B cell (primary cell): ENCODE data around the gene CDH5. TPM values are rescaled to one million over a fixed set of nuclear protein-coding genes. Genes with fewer than 3 reads are reported as not detected.

ENCODE experiments used
- ATAC-seq: fragments of 200-7000 bp; cut with Tn5 transposase; one replicate; pipeline ENCODE4 v1.10.0; 2021; ENCODE audit warnings: low read depth, mild to moderate bottlenecking, moderate number of reproducible peaks, moderate library complexity
- CTCF ChIA-PET: fragments of 350-600 bp; sonication (Branson Sonifier 250); formaldehyde crosslinking; loops from one replicate; lab custom pipeline; 2021; ENCODE audit warnings: antibody characterized with exemption, inconsistent platforms; lab: Charles Lee
- POLR2A ChIA-PET: fragments of 350-600 bp; sonication (Branson Sonifier 250); formaldehyde crosslinking; loops from one replicate; lab custom pipeline; 2021; ENCODE audit warnings: antibody characterized with exemption; lab: Charles Lee
- DNase-seq: peaks from one replicate; pipeline ENCODE4 v3.0.0; 2013
- H2AFZ ChIP-seq: 2 replicates; pipeline ENCODE4 v1.6.1; 2012; ENCODE audit warnings: mild to moderate bottlenecking, low read depth, low read length; ENCODE audit not compliant: insufficient read depth, poor library complexity, severe bottlenecking
- H3K27ac ChIP-seq, 2 donors: 1 replicate in 1 of 2; 2 replicates in 1 of 2; pipeline ENCODE4 v1.5.1; 2012 to 2013; ENCODE audit warnings: low read length in 2 of 2, mild to moderate bottlenecking in 2 of 2, moderate library complexity in 1 of 2
- H3K27me3 ChIP-seq, 4 experiments: fragments of 200-600 bp in 1 of 4; sonication (generic) in 1 of 4; replicated peaks in 1 of 4; 1 replicate in 2 of 4; 2 replicates in 2 of 4; pipeline versions ENCODE4 v1.6.1 to v1.7.0; 2013 to 2016; ENCODE audit warnings: low read length in 3 of 4, mild to moderate bottlenecking in 2 of 4, mixed read lengths in 1 of 4, moderate library complexity in 1 of 4; ENCODE audit not compliant: insufficient read depth in 4 of 4, control insufficient read depth in 3 of 4; ENCODE audit errors: control extremely low read depth in 1 of 4
- H3K36me3 ChIP-seq, 2 experiments: replicated peaks in 1 of 2; 1 replicate in 1 of 2; 2 replicates in 1 of 2; pipeline versions ENCODE4 v1.6.1 to v1.7.1; 2013; ENCODE audit warnings: low read length in 1 of 2; ENCODE audit not compliant: insufficient read depth in 2 of 2, control insufficient read depth in 1 of 2; ENCODE audit errors: control extremely low read depth in 1 of 2, extremely low read depth in 1 of 2
- H3K4me1 ChIP-seq, 2 donors: fragments of 200-600 bp in 1 of 2; sonication (generic) in 1 of 2; 1 replicate in 1 of 2; 2 replicates in 1 of 2; pipeline versions ENCODE4 v1.5.1 to v1.6.1; 2013 to 2017; ENCODE audit warnings: low read length in 2 of 2; ENCODE audit not compliant: control insufficient read depth in 2 of 2, insufficient read depth in 2 of 2
- H3K4me2 ChIP-seq: replicated peaks from 2 replicates; pipeline ENCODE3; 2012; ENCODE audit warnings: mild to moderate bottlenecking, low read depth, low read length; ENCODE audit not compliant: poor library complexity, severe bottlenecking
- H3K4me3 ChIP-seq, 5 experiments: fragments of 200-600 bp in 1 of 5; sonication (generic) in 1 of 5; 1 replicate in 3 of 5; 2 replicates in 2 of 5; pipeline versions ENCODE4 v1.5.1 to v1.7.0; 2011 to 2016; ENCODE audit warnings: low read length in 4 of 5, mild to moderate bottlenecking in 4 of 5, low read depth in 2 of 5, control low read depth in 1 of 5, moderate library complexity in 1 of 5; ENCODE audit not compliant: insufficient read depth in 1 of 5; ENCODE audit errors: control extremely low read depth in 1 of 5, extremely low read depth in 1 of 5
- H3K79me2 ChIP-seq: fragments of 200-600 bp; sonication (generic); one replicate; pipeline ENCODE4 v1.6.0; 2016; ENCODE audit warnings: low read length; ENCODE audit not compliant: control insufficient read depth, insufficient read depth
- H3K9ac ChIP-seq: fragments of 200-600 bp; sonication (generic); 2 replicates; pipeline ENCODE4 v1.6.1; 2017; ENCODE audit warnings: mild to moderate bottlenecking, low read length, moderate library complexity
- H3K9me3 ChIP-seq, 3 donors: one replicate each; pipeline versions ENCODE4 v1.6.1 to v1.7.1; 2013; ENCODE audit warnings: low read length in 2 of 3; ENCODE audit not compliant: control insufficient read depth in 2 of 3, insufficient read depth in 1 of 3; ENCODE audit errors: control extremely low read depth in 1 of 3
- H4K20me1 ChIP-seq: 2 replicates; pipeline ENCODE4 v1.6.0; 2012; ENCODE audit warnings: mild to moderate bottlenecking, low read length; ENCODE audit not compliant: insufficient read depth, control insufficient read depth, poor library complexity, severe bottlenecking
- H3K27ac Mint-ChIP-seq: one replicate; pipeline ENCODE4 v1.8.0; 2021; ENCODE audit warnings: mixed read lengths
- H3K27me3 Mint-ChIP-seq: one replicate; pipeline ENCODE4 v1.8.0; 2021; ENCODE audit warnings: mixed read lengths
- H3K4me1 Mint-ChIP-seq: one replicate; pipeline ENCODE4 v1.8.0; 2021; ENCODE audit warnings: mixed read lengths
- H3K4me3 Mint-ChIP-seq: one replicate; pipeline ENCODE4 v1.8.0; 2021; ENCODE audit warnings: mixed read lengths
- H3K9me3 Mint-ChIP-seq: one replicate; pipeline ENCODE4 v1.8.0; 2022; ENCODE audit warnings: mixed read lengths; ENCODE audit not compliant: insufficient read depth
- EZH2 ChIP-seq: IDR thresholded peaks from 2 replicates; pipeline ENCODE4 v1.6.1; 2012; ENCODE audit warnings: borderline replicate concordance, low read depth, mild to moderate bottlenecking, moderate library complexity, low read length; ENCODE audit not compliant: insufficient read depth, poor library complexity, severe bottlenecking
- WGBS: methylation state at CpG from one replicate; pipeline ENCODE4 v1.1.5; 2013; ENCODE audit warnings: missing lambda C conversion rate; ENCODE audit not compliant: insufficient coverage; 5-methylcytosine and 5-hydroxymethylcytosine counted together
- intact Hi-C: fragments of 100-400 bp; cut with micrococcal nuclease; formaldehyde crosslinking; loops from one replicate; pipeline ENCODE4 v1.10.0; 2022
- polyA plus RNA-seq: library from polyadenylated mRNA; depleted of rRNA; stranded (reverse); fragments of >200 nt; gene quantifications from 2 replicates; pipeline ENCODE4 v1.2.3, GENCODE V29; 2012
- total RNA-seq, 2 donors: library from RNA; stranded (reverse); fragments of 120-200 nt in 1 of 2; gene quantifications; 1 replicate in 1 of 2; 2 replicates in 1 of 2; pipeline versions ENCODE4 v1.2.3 to v1.2.4, GENCODE V29; 2013 to 2022
- TF ChIP-seq, protein P1 (sequence below): fragments of 200-600 bp; IDR thresholded peaks from one replicate; pipeline ENCODE4 v1.8.0; 2022; ENCODE audit warnings: antibody characterized with exemption, mild to moderate bottlenecking

CDH5 gene
- total and polyA plus RNA-seq, 2 donors (not counting 1 experiment from before 2014, with no cell fraction given): not detected

DNA sequence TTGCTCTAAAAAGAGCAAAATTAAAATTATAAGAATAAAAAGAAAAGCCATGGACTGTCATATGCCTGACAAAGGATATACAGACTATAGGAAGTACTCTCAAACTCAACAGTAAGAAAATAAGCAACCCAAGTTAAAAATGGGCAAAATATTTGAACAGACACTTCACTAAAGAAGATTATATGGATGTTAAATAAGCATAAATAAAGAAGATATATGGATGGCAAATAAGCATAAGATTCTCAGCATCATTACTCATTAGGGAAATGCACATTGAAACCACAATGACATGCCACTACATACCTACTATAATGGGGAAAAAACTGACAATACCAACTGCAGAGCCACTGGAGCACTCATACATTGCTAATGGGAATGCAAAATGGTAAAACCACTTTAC lies 45.7 kb downstream of the CDH5 start:
- Mint-ChIP-seq H3K27me3 (peaks cover 27% of the 10 kb centered on the region), H3K4me1 (peaks cover 12% of the 10 kb centered on the region), H3K27ac (no peak overlapping the region), H3K4me3 (no peak overlapping the region), H3K9me3 (peaks cover 2% of the 10 kb centered on the region)
- TF ChIP-seq EZH2: no peak
- TF ChIP-seq, protein P1, sequence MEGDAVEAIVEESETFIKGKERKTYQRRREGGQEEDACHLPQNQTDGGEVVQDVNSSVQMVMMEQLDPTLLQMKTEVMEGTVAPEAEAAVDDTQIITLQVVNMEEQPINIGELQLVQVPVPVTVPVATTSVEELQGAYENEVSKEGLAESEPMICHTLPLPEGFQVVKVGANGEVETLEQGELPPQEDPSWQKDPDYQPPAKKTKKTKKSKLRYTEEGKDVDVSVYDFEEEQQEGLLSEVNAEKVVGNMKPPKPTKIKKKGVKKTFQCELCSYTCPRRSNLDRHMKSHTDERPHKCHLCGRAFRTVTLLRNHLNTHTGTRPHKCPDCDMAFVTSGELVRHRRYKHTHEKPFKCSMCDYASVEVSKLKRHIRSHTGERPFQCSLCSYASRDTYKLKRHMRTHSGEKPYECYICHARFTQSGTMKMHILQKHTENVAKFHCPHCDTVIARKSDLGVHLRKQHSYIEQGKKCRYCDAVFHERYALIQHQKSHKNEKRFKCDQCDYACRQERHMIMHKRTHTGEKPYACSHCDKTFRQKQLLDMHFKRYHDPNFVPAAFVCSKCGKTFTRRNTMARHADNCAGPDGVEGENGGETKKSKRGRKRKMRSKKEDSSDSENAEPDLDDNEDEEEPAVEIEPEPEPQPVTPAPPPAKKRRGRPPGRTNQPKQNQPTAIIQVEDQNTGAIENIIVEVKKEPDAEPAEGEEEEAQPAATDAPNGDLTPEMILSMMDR: no peak
- Histone ChIP-seq H3K4me1 (peaks cover 4 to 9% of the 10 kb centered on the region in 2 donors), H3K79me2 (no peaks in the 10 kb centered on the region), H3K27me3 (peaks cover 0 to 8% (median 4%) of the 10 kb centered on the region in 4 experiments), H3K9ac (no peak overlapping the region), H2AFZ (no peak overlapping the region), H3K4me2 (no peak overlapping the region), H3K36me3 (no peaks in the 10 kb centered on the region), H4K20me1 (no peaks in the 10 kb centered on the region), H3K27ac (no peak overlapping the region), H3K9me3 (peaks cover 0 to 11% (median 4%) of the 10 kb centered on the region in 3 donors), H3K4me3 (no peak overlapping the region)
- POLR2A ChIA-PET: no interaction called here
- CTCF ChIA-PET: interaction anchor here (0.6 kb wide), 1 partner anchor 93 kb away, joined by 3 read pairs; no protein-coding TSS in a partner anchor
- DNase-seq: no peak
- ATAC-seq: no peak
- intact Hi-C loops: no loop called here

DNA sequence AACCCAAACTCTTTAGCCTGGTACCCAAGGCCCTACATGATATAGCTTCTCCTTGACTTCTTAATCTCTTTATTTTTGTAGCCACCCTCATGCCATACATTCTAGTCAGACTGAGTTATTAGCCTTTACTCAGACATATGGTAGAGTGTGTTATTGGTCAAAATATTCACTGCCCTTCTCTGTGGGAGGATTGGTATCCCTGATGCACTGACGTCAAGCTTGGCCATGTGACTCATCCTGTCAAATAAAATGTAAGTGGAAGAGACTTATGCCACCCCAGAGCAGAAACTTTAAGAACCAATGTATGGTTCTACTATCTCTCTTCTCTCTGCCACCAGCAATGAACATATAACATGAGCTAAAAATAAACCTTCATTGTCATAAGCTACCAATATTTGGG lies 48.4 kb downstream of the CDH5 start:
- CTCF ChIA-PET: interaction anchor here (1.0 to 1.2 kb wide), 3 partner anchors 8 to 453 kb away, joined by 4 to 9 read pairs (median 6); no protein-coding TSS in a partner anchor

More for the DNA sequence above, 48.4 kb downstream of the CDH5 start:
- Histone ChIP-seq H3K79me2 (no peaks in the 10 kb centered on the region), H3K36me3 (no peaks in the 10 kb centered on the region), H3K27ac (no peak overlapping the region), H2AFZ (no peak overlapping the region), H3K9me3 (peaks cover 0 to 11% (median 8%) of the 10 kb centered on the region in 3 donors), H3K4me1 (peaks cover 10 to 12% of the 10 kb centered on the region in 2 donors), H3K4me3 (no peak overlapping the region), H4K20me1 (no peaks in the 10 kb centered on the region), H3K9ac (no peak overlapping the region), H3K4me2 (no peak overlapping the region), H3K27me3 (peaks cover 0 to 8% (median under 1%) of the 10 kb centered on the region in 4 experiments)
- no peak for ATAC-seq
- Mint-ChIP-seq H3K27ac (no peak overlapping the region), H3K4me3 (no peak overlapping the region), H3K9me3 (peaks cover 2% of the 10 kb centered on the region), H3K4me1 (peaks cover 20% of the 10 kb centered on the region), H3K27me3 (peaks cover 24% of the 10 kb centered on the region)
- no peak for DNase-seq
- 83% methylated on average over 1 of the region's 1 CpG for WGBS
- intact Hi-C loops: no loop called here
- no peak for TF ChIP-seq EZH2
- TF ChIP-seq, protein P1: no peak
- POLR2A ChIA-PET: no interaction called here
